Inflammatory macrophage treated with lipopolysaccharide for 4 hours (primary cell): ENCODE data around the gene SNTA1.
A peak's percentile ranks its signal among the peaks of the same experiment; 100 is the strongest.
"Not testable (repeated sequence)": the region's sequence is repeated elsewhere in the genome, so short reads cannot be mapped to it uniquely, and the experiment has no call there.

Experiments
- DNase-seq: peaks from one replicate; pipeline ENCODE4 v3.0.0-alpha.2; 2020

SNTA1 gene

GRCh38 chr20:33465481-33466302 lies 22.1 kb upstream of the SNTA1 start:
- DNase-seq, result no peak

- DNase-seq, result not testable (repeated sequence)
Observed at GRCh38 chr20:33464759-33465158, 21.2 kb upstream of the SNTA1 start.

GRCh38 chr20:33463332-33464101 lies 20.0 kb upstream of the SNTA1 start:
- DNase-seq, result no peak

GRCh38 chr20:33460711-33461110 lies 17.1 kb upstream of the SNTA1 start:
- no peak for DNase-seq

GRCh38 chr20:33459599-33459998 lies 16.0 kb upstream of the SNTA1 start:
- DNase-seq, result no peak

GRCh38 chr20:33456916-33457642 lies 13.5 kb upstream of the SNTA1 start:
- peak; percentile 69 for DNase-seq

- DNase-seq, result peak; percentile 19
Observed at GRCh38 chr20:33450867-33451266, 7.3 kb upstream of the SNTA1 start.

- no peak for DNase-seq
Observed at GRCh38 chr20:33445881-33446625, 2.5 kb upstream of the SNTA1 start.

- DNase-seq, result peak; percentile 4
Observed at GRCh38 chr20:33444797-33445560, 1.4 kb upstream of the SNTA1 start.

- DNase-seq, result no peak
Observed at GRCh38 chr20:33443006-33443511, 504 bp downstream of the SNTA1 start.

- DNase-seq, result peak; percentile 3
Observed at GRCh38 chr20:33442136-33443005, 1.2 kb downstream of the SNTA1 start.

GRCh38 chr20:33441142-33441955 lies 2.2 kb downstream of the SNTA1 start:
- DNase-seq, result no peak

- not testable (repeated sequence) for DNase-seq
Observed at GRCh38 chr20:33440562-33440961, 3.0 kb downstream of the SNTA1 start.

- no peak for DNase-seq
Observed at GRCh38 chr20:33438481-33438880, 5.1 kb downstream of the SNTA1 start.

- DNase-seq, result no peak
Observed at GRCh38 chr20:33437141-33437911, 6.2 kb downstream of the SNTA1 start.

- DNase-seq, result no peak
Observed at GRCh38 chr20:33434434-33434833, 9.1 kb downstream of the SNTA1 start.

GRCh38 chr20:33433465-33434234 lies 9.9 kb downstream of the SNTA1 start:
- DNase-seq, result no peak

- DNase-seq, result no peak
Observed at GRCh38 chr20:33431797-33432381, 11.7 kb downstream of the SNTA1 start.
